Type B pancreatic cell (in vitro differentiated cells): Measurements from ENCODE around the gene KIDINS220. TPM values are rescaled to one million over a fixed set of nuclear protein-coding genes. Genes with fewer than 3 reads are reported as not detected.

Source experiments
- DNase-seq: peaks from one replicate; pipeline ENCODE4 v3.0.0; 2021; ENCODE audit warnings: mixed read lengths; ENCODE audit not compliant: unreplicated experiment; ENCODE audit errors: extremely low spot score
- H3K27ac Mint-ChIP-seq: 2 replicates; pipeline ENCODE4 v1.8.0; 2021; ENCODE audit warnings: mild to moderate bottlenecking, mixed read lengths
- H3K27me3 Mint-ChIP-seq: 2 replicates; pipeline ENCODE4 v1.8.0; 2021; ENCODE audit warnings: mixed read lengths
- H3K36me3 Mint-ChIP-seq: 2 replicates; pipeline ENCODE4 v1.8.0; 2021; ENCODE audit warnings: mixed read lengths
- H3K4me1 Mint-ChIP-seq: one replicate; pipeline ENCODE4 v1.8.0; 2021; ENCODE audit warnings: mixed read lengths; ENCODE audit not compliant: unreplicated experiment
- H3K4me3 Mint-ChIP-seq: 2 replicates; pipeline ENCODE4 v1.8.0; 2021; ENCODE audit warnings: mild to moderate bottlenecking, mixed read lengths
- H3K9me3 Mint-ChIP-seq: 2 replicates; pipeline ENCODE4 v1.8.0; 2021; ENCODE audit warnings: mixed read lengths
- CTCF ChIP-seq: fragments of 200-600 bp; sonication (generic); conservative IDR thresholded peaks from 2 replicates; pipeline ENCODE4 v1.5.0; 2021; ENCODE audit warnings: antibody characterized with exemption, mild to moderate bottlenecking
- total RNA-seq: library from RNA; stranded (reverse); gene quantifications from 2 replicates; pipeline ENCODE4 v1.2.1, GENCODE V29; 2021; ENCODE audit warnings: low replicate concordance

Gene KIDINS220
- total RNA-seq, 1 donor from 2014 or later: 73.1 TPM

- no peaks in the 10 kb centered on the region for H3K36me3 Mint-ChIP-seq
- no peak overlapping the region for H3K4me3 Mint-ChIP-seq
- peaks cover 16% of the 10 kb centered on the region for H3K9me3 Mint-ChIP-seq
- DNase-seq: no peak
- H3K4me1 Mint-ChIP-seq: peaks cover 21% of the 10 kb centered on the region
- no peak for TF ChIP-seq CTCF
- H3K27me3 Mint-ChIP-seq: no peaks in the 10 kb centered on the region
- H3K27ac Mint-ChIP-seq: no peak overlapping the region
These were observed 127.8 kb downstream of the KIDINS220 start for GRCh38 chr2:8709611-8710010.

GRCh38 chr2:8704906-8705305 lies 132.5 kb downstream of the KIDINS220 start:
- Mint-ChIP-seq H3K36me3 (no peaks in the 10 kb centered on the region), H3K27me3 (no peaks in the 10 kb centered on the region), H3K9me3 (peaks cover 15% of the 10 kb centered on the region), H3K4me1 (peaks cover 14% of the 10 kb centered on the region), H3K27ac (no peak overlapping the region), H3K4me3 (no peak overlapping the region)
- DNase-seq: no peak
- no peak for TF ChIP-seq CTCF

- no peak overlapping the region for H3K4me3 Mint-ChIP-seq
- H3K4me1 Mint-ChIP-seq: peaks cover 4% of the 10 kb centered on the region
- H3K36me3 Mint-ChIP-seq: no peaks in the 10 kb centered on the region
- no peak for DNase-seq
- TF ChIP-seq CTCF: no peak
- no peak overlapping the region for H3K27ac Mint-ChIP-seq
- H3K9me3 Mint-ChIP-seq: peaks cover 6% of the 10 kb centered on the region
- no peaks in the 10 kb centered on the region for H3K27me3 Mint-ChIP-seq
These were observed 135.6 kb downstream of the KIDINS220 start for GRCh38 chr2:8701681-8702379.

GRCh38 chr2:8699839-8700238 lies 137.6 kb downstream of the KIDINS220 start:
- Mint-ChIP-seq H3K36me3 (no peaks in the 10 kb centered on the region), H3K27me3 (no peaks in the 10 kb centered on the region), H3K27ac (no peak overlapping the region), H3K4me1 (no peaks in the 10 kb centered on the region), H3K4me3 (no peak overlapping the region), H3K9me3 (peaks cover 10% of the 10 kb centered on the region)
- no peak for TF ChIP-seq CTCF
- DNase-seq: no peak

- H3K4me3 Mint-ChIP-seq: no peak overlapping the region
These were observed 140.2 kb downstream of the KIDINS220 start for GRCh38 chr2:8697190-8697589.

More at GRCh38 chr2:8697190-8697589, 140.2 kb downstream of the KIDINS220 start:
- Mint-ChIP-seq H3K9me3 (peaks cover 6% of the 10 kb centered on the region), H3K27ac (no peak overlapping the region), H3K36me3 (no peaks in the 10 kb centered on the region), H3K4me1 (peaks cover 3% of the 10 kb centered on the region), H3K27me3 (no peaks in the 10 kb centered on the region)
- TF ChIP-seq CTCF: no peak
- no peak for DNase-seq
